Suppressor macrophage (primary cell): Measurements from ENCODE around the gene CUX1.
"Not testable (repeated sequence)": the region's sequence is repeated elsewhere in the genome, so short reads cannot be mapped to it uniquely, and the experiment has no call there.

Source experiments
- DNase-seq, 4 experiments: peaks; one replicate each; pipeline ENCODE4 v3.0.0-alpha.2; 2020 to 2022

The CUX1 gene

GRCh38 chr7:102150266-102150665 is 332.8 kb downstream of the CUX1 start:
- no peak for DNase-seq

- no peak for DNase-seq
Observed at GRCh38 chr7:102152672-102153598, 335.5 kb downstream of the CUX1 start.

GRCh38 chr7:102153599-102153946 is 336.1 kb downstream of the CUX1 start:
- no peak for DNase-seq

- DNase-seq = no peak
Observed at GRCh38 chr7:102154425-102154824, 337.0 kb downstream of the CUX1 start.

- no peak for DNase-seq
Observed at GRCh38 chr7:102155821-102156441, 338.5 kb downstream of the CUX1 start.

GRCh38 chr7:102156867-102157266 is 339.4 kb downstream of the CUX1 start:
- DNase-seq = no peak

GRCh38 chr7:102165136-102165535 is 347.7 kb downstream of the CUX1 start:
- peak in 3 of 4 experiments; percentile 7 to 11 (median 8) for DNase-seq

- DNase-seq = no peak
Observed at GRCh38 chr7:102167254-102167653, 349.8 kb downstream of the CUX1 start.

- DNase-seq = no peak
Observed at GRCh38 chr7:102169651-102170392, 352.4 kb downstream of the CUX1 start.

GRCh38 chr7:102170393-102170970 is 353.1 kb downstream of the CUX1 start:
- no peak for DNase-seq

GRCh38 chr7:102173669-102174068 is 356.2 kb downstream of the CUX1 start:
- DNase-seq = no peak

- DNase-seq = no peak
Observed at GRCh38 chr7:102175423-102176170, 358.2 kb downstream of the CUX1 start.

- DNase-seq = no peak
Observed at GRCh38 chr7:102178410-102178809, 361.0 kb downstream of the CUX1 start.

- DNase-seq = no peak
Observed at GRCh38 chr7:102180727-102181126, 363.3 kb downstream of the CUX1 start.

GRCh38 chr7:102181517-102181916 is 364.1 kb downstream of the CUX1 start:
- DNase-seq = no peak

- DNase-seq = no peak
Observed at GRCh38 chr7:102182016-102182415, 364.6 kb downstream of the CUX1 start.

GRCh38 chr7:102183848-102184247 is 366.4 kb downstream of the CUX1 start:
- DNase-seq = not testable (repeated sequence)

- DNase-seq = no peak
Observed at GRCh38 chr7:102184303-102184702, 366.9 kb downstream of the CUX1 start.

- DNase-seq = no peak
Observed at GRCh38 chr7:102185796-102186195, 368.4 kb downstream of the CUX1 start.

GRCh38 chr7:102186306-102186705 is 368.9 kb downstream of the CUX1 start:
- DNase-seq = no peak

GRCh38 chr7:102188746-102189145 is 371.3 kb downstream of the CUX1 start:
- DNase-seq = no peak

- DNase-seq = no peak
Observed at GRCh38 chr7:102189756-102190155, 372.3 kb downstream of the CUX1 start.
